ENCODE results near the gene ATP2B1.

The ATP2B1 gene

GRCh38 chr12:89665556-89665955 is 43.1 kb downstream of the ATP2B1 start:
- H3K4me3 Mint-ChIP-seq, result no peak overlapping the region
- DNase-seq, result no peak
- peaks cover 22% of the 10 kb centered on the region for H3K36me3 Mint-ChIP-seq (ENCODE audit: low read depth)
- no peaks in the 10 kb centered on the region for H3K27me3 Mint-ChIP-seq
- peaks cover 71% of the 10 kb centered on the region for H3K4me1 Mint-ChIP-seq
- no peak overlapping the region for H3K27ac Mint-ChIP-seq
- H3K9me3 Mint-ChIP-seq, result no peaks in the 10 kb centered on the region
- no peak for ATAC-seq

DNA sequence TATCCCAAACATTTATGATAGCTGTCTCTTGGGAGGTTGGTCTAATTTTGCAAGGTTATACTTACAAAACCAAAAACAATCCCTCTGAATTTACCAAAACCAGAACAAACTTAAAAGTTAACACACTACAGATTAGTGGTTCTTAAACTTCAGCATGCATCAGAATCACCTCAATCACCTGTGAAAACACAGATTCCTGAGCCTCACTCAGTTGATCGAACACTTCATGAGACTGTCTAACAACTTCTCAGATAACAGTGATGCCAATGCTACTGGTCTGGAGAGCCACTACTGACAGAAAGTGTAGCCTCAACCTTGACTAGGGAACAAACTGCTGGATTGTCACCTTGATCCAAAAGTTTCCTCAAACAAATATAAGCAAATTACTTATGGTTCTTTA is 44.2 kb downstream of the ATP2B1 start:
- Mint-ChIP-seq H3K4me3 (no peak overlapping the region), H3K36me3 (ENCODE audit: low read depth) (peaks cover 18% of the 10 kb centered on the region), H3K27ac (peak overlapping the region; percentile 56), H3K27me3 (no peaks in the 10 kb centered on the region), H3K4me1 (peaks cover 72% of the 10 kb centered on the region), H3K9me3 (no peaks in the 10 kb centered on the region)
- ATAC-seq, result no peak
- no peak for DNase-seq

GRCh38 chr12:89663577-89664357 is 44.9 kb downstream of the ATP2B1 start:
- Mint-ChIP-seq H3K4me3 (peak overlapping the region; percentile 29), H3K27me3 (no peaks in the 10 kb centered on the region), H3K9me3 (no peaks in the 10 kb centered on the region), H3K36me3 (ENCODE audit: low read depth) (peaks cover 15% of the 10 kb centered on the region), H3K27ac (peak overlapping the region; percentile 56), H3K4me1 (peaks cover 75% of the 10 kb centered on the region)
- ATAC-seq (peak; percentile 85), DNase-seq (no peak)

- no peak for ATAC-seq
- DNase-seq, result no peak
- H3K27ac Mint-ChIP-seq, result no peak overlapping the region
- peaks cover 77% of the 10 kb centered on the region for H3K4me1 Mint-ChIP-seq
- no peaks in the 10 kb centered on the region for H3K9me3 Mint-ChIP-seq
- no peak overlapping the region for H3K4me3 Mint-ChIP-seq
- no peaks in the 10 kb centered on the region for H3K27me3 Mint-ChIP-seq
- peaks cover 11% of the 10 kb centered on the region for H3K36me3 Mint-ChIP-seq (ENCODE audit: low read depth)
Observed at GRCh38 chr12:89662623-89663022, 46.0 kb downstream of the ATP2B1 start.

- Mint-ChIP-seq H3K4me1 (peaks cover 77% of the 10 kb centered on the region), H3K27me3 (no peaks in the 10 kb centered on the region), H3K27ac (peak overlapping the region; percentile 54), H3K9me3 (no peaks in the 10 kb centered on the region), H3K36me3 (ENCODE audit: low read depth) (peaks cover 5% of the 10 kb centered on the region), H3K4me3 (no peak overlapping the region)
- DNase-seq (no peak), ATAC-seq (no peak)
Observed at GRCh38 chr12:89661706-89662330, 46.8 kb downstream of the ATP2B1 start.

- no peak overlapping the region for H3K27ac Mint-ChIP-seq
- H3K9me3 Mint-ChIP-seq, result no peaks in the 10 kb centered on the region
- no peak overlapping the region for H3K4me3 Mint-ChIP-seq
- H3K4me1 Mint-ChIP-seq, result peaks cover 52% of the 10 kb centered on the region
- peaks cover 23% of the 10 kb centered on the region for H3K36me3 Mint-ChIP-seq (ENCODE audit: low read depth)
- no peaks in the 10 kb centered on the region for H3K27me3 Mint-ChIP-seq
- DNase-seq, result no peak
- no peak for ATAC-seq
Observed at GRCh38 chr12:89657739-89658138, 50.9 kb downstream of the ATP2B1 start.

DNA sequence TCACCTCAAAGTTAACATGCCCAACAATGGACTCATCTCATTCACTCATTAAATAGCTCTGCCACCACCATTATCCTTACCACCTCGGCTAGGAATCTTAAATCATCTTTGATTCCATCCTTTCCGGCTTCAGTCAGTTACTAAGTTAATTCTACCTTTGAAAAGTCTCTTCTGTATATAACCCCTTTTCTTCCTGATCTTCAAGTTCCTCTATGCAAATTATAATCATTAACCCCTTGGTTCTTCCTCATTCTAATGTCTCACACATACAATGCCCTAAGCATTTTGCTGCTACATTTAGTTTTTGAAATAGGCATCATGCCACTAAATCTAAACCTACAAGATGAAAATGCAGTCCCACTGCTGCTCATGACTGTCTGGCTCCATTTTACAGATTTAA is 51.6 kb downstream of the ATP2B1 start:
- Mint-ChIP-seq H3K4me3 (no peak overlapping the region), H3K9me3 (peaks cover 1% of the 10 kb centered on the region), H3K27me3 (no peaks in the 10 kb centered on the region), H3K4me1 (peaks cover 46% of the 10 kb centered on the region), H3K27ac (peak overlapping the region; percentile 5), H3K36me3 (ENCODE audit: low read depth) (peaks cover 25% of the 10 kb centered on the region)
- no peak for DNase-seq
- ATAC-seq, result no peak

GRCh38 chr12:89655841-89656240 is 52.8 kb downstream of the ATP2B1 start:
- Mint-ChIP-seq H3K36me3 (ENCODE audit: low read depth) (peaks cover 33% of the 10 kb centered on the region), H3K9me3 (peaks cover 7% of the 10 kb centered on the region), H3K27me3 (no peaks in the 10 kb centered on the region), H3K27ac (no peak overlapping the region), H3K4me3 (no peak overlapping the region), H3K4me1 (peaks cover 49% of the 10 kb centered on the region)
- DNase-seq (no peak), ATAC-seq (no peak)

GRCh38 chr12:89651192-89651591 is 57.4 kb downstream of the ATP2B1 start:
- DNase-seq (no peak), ATAC-seq (no peak)
- no peak overlapping the region for H3K27ac Mint-ChIP-seq
- H3K9me3 Mint-ChIP-seq, result peaks cover 13% of the 10 kb centered on the region
- H3K4me1 Mint-ChIP-seq, result peaks cover 34% of the 10 kb centered on the region
- peaks cover 59% of the 10 kb centered on the region for H3K36me3 Mint-ChIP-seq (ENCODE audit: low read depth)
- no peaks in the 10 kb centered on the region for H3K27me3 Mint-ChIP-seq
- H3K4me3 Mint-ChIP-seq, result no peak overlapping the region

GRCh38 chr12:89650239-89650638 is 58.4 kb downstream of the ATP2B1 start:
- no peak overlapping the region for H3K4me3 Mint-ChIP-seq
- peaks cover 60% of the 10 kb centered on the region for H3K36me3 Mint-ChIP-seq (ENCODE audit: low read depth)
- H3K9me3 Mint-ChIP-seq, result peaks cover 13% of the 10 kb centered on the region
- ATAC-seq (no peak), DNase-seq (no peak)
- no peaks in the 10 kb centered on the region for H3K27me3 Mint-ChIP-seq
- peaks cover 39% of the 10 kb centered on the region for H3K4me1 Mint-ChIP-seq
- H3K27ac Mint-ChIP-seq, result no peak overlapping the region

- Mint-ChIP-seq H3K4me1 (peaks cover 40% of the 10 kb centered on the region), H3K27ac (peak overlapping the region; percentile 31), H3K9me3 (peaks cover 13% of the 10 kb centered on the region), H3K27me3 (no peaks in the 10 kb centered on the region), H3K4me3 (no peak overlapping the region), H3K36me3 (ENCODE audit: low read depth) (peaks cover 57% of the 10 kb centered on the region)
- ATAC-seq (no peak), DNase-seq (no peak)
Observed at GRCh38 chr12:89649820-89650219, 58.8 kb downstream of the ATP2B1 start.

DNA sequence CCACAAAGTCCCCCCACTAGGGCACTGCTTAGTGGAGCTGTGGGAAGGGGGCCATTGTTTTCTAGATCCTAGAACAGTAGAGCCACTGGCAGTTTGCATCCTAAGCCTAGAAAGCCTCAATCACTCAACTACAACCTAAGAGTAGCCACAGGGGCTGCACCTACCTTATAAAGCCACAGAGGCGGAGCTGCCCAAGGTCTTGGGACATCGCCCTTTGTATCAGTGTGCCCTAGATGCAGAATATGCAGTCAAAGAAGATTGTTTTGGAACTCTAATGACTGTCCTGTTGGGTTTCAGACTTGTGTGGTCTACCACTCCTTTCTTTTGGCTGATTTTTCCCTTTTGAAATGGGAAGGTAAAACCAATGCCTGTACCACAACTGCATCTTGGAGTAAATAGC is 59.5 kb downstream of the ATP2B1 start:
- DNase-seq (no peak), ATAC-seq (no peak)
- H3K27ac Mint-ChIP-seq, result no peak overlapping the region
- H3K27me3 Mint-ChIP-seq, result no peaks in the 10 kb centered on the region
- peaks cover 13% of the 10 kb centered on the region for H3K9me3 Mint-ChIP-seq
- H3K4me1 Mint-ChIP-seq, result peaks cover 40% of the 10 kb centered on the region
- peaks cover 55% of the 10 kb centered on the region for H3K36me3 Mint-ChIP-seq (ENCODE audit: low read depth)
- H3K4me3 Mint-ChIP-seq, result no peak overlapping the region

DNA sequence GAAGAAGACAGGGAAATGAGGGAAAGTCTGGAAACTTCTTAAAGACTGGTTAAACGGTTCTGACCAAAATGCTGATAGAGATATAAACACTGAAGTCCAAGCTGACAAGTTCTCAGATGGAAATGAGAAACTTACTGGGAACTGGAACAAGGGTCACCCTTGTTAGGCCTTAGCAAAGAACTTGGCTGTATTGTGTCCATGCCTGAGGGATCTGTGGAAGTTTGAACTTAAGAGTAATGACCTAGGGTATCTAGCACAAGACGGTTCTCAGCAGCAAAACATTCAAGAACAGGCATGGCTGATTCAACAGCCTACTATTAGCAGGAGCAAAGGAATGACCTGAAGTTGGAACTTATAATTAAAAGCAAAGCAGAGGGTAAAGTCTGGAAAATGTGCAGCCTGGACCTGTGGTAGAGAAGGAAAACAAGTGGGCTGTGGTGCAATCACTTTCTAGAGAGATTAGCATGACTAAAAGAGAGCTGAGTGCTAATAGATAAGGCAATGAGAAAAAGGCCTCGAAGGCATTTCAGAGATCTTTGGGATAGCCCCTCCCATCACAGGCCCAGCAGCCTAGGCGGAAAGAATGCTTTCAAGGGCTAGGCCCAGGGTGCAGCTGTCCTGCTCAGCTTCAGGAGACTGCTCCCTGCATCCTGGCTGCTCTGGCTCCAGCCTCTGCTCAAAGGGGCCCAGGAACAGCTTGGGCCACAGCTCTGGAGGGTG is 60.3 kb downstream of the ATP2B1 start:
- H3K27ac Mint-ChIP-seq, result no peak overlapping the region

DNA sequence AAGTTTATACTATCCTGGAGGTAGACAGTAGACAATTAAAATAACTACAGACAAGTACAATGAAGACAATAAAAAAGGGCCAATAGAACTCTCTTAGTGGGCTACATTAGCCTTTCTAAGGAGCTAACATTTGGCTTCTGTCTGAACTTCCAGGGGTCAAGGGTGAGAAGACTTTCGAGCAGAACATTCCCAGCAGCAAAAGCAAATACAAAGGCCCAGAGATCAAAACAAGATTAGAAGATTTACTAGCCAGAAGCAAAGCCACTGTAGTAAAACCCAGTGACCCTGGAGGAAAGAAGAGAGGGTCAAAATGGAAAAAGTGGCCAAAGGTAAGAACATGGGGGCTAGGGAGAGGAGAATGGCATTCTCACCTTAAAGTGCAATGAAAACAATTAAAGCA is 63.2 kb downstream of the ATP2B1 start:
- Mint-ChIP-seq H3K27ac (no peak overlapping the region), H3K4me3 (no peak overlapping the region), H3K36me3 (ENCODE audit: low read depth) (peaks cover 44% of the 10 kb centered on the region), H3K4me1 (peaks cover 29% of the 10 kb centered on the region), H3K9me3 (peaks cover 5% of the 10 kb centered on the region), H3K27me3 (no peaks in the 10 kb centered on the region)
- ATAC-seq (no peak), DNase-seq (no peak)

More for the DNA sequence above, 60.3 kb downstream of the ATP2B1 start:
- DNase-seq (no peak), ATAC-seq (no peak)
- no peak overlapping the region for H3K4me3 Mint-ChIP-seq
- no peaks in the 10 kb centered on the region for H3K27me3 Mint-ChIP-seq
- peaks cover 40% of the 10 kb centered on the region for H3K4me1 Mint-ChIP-seq
- peaks cover 53% of the 10 kb centered on the region for H3K36me3 Mint-ChIP-seq (ENCODE audit: low read depth)
- peaks cover 13% of the 10 kb centered on the region for H3K9me3 Mint-ChIP-seq

- Mint-ChIP-seq H3K4me1 (peaks cover 17% of the 10 kb centered on the region), H3K27me3 (no peaks in the 10 kb centered on the region), H3K36me3 (ENCODE audit: low read depth) (peaks cover 26% of the 10 kb centered on the region), H3K4me3 (no peak overlapping the region), H3K27ac (no peak overlapping the region), H3K9me3 (no peaks in the 10 kb centered on the region)
- ATAC-seq (no peak), DNase-seq (no peak)
Observed at GRCh38 chr12:89642959-89643358, 65.7 kb downstream of the ATP2B1 start.
